ENCODE results near the gene CENPN. TPM values are rescaled to one million over a fixed set of nuclear protein-coding genes. Genes with fewer than 3 reads are reported as not detected.

The CENPN gene
- total RNA-seq, 1 experiment from 2014 or later = 63.1 TPM

GRCh38 chr16:80969114-80969484 is 37.9 kb upstream of the CENPN start:
- CTCF ChIA-PET = no interaction called here

GRCh38 chr16:80971819-80972218 is 35.2 kb upstream of the CENPN start:
- Histone ChIP-seq H3K9ac (ENCODE audit: low read length) (no peak overlapping the region), H3K9me3 (ENCODE audit: low read length) (no peaks in the 10 kb centered on the region), H2AFZ (ENCODE audit: low read length) (no peak overlapping the region), H3K36me3 (ENCODE audit: low read depth, low read length) (peaks cover 2% of the 10 kb centered on the region; the same call in 1 of the 2 replicates), H4K20me1 (ENCODE audit: low read length) (no peaks in the 10 kb centered on the region), H3K79me2 (ENCODE audit: low read length) (no peaks in the 10 kb centered on the region), H3F3A (ENCODE audit: low read length, unreplicated experiment) (no peaks in the 10 kb centered on the region), H3K4me1 (ENCODE audit: insufficient read depth, low read length) (peaks cover 7% of the 10 kb centered on the region; the same call in 1 of the 2 replicates), H3K4me2 (ENCODE audit: low read length) (no peak overlapping the region), H3K27ac (ENCODE audit: low read length) (no peak overlapping the region), H3K9me2 (replicated peaks; ENCODE audit: low read length) (no peaks in the 10 kb centered on the region), H3K4me3 (ENCODE audit: low read length) (no peak overlapping the region), H3K27me3 (ENCODE audit: low read length) (no peaks in the 10 kb centered on the region)
- no peak for TF ChIP-seq EZH2 (IDR thresholded peaks at IDR 0.05; ENCODE audit: low read length, unreplicated experiment)
- no peak for TF ChIP-seq CTCF (conservative IDR thresholded peaks at IDR 0.05; ENCODE audit: low read depth, low read length)
- no peak for TF ChIP-seq EZH2phosphoT487 (IDR thresholded peaks at IDR 0.05; ENCODE audit: borderline replicate concordance, low read length)
- no peak for DNase-seq
- intact Hi-C loops (cut with micrococcal nuclease) = no loop called here
- no TSS peak for BruUV-seq (replicated peaks)
- ChIA-PET CTCF (no interaction called here), POLR2A (ENCODE audit: unreplicated experiment) (no interaction called here)
- ATAC-seq = no peak

More at GRCh38 chr16:80969114-80969484, 37.9 kb upstream of the CENPN start:
- no TSS peak for BruUV-seq (replicated peaks)
- intact Hi-C loops (cut with micrococcal nuclease) = no loop called here
- H3K4me3 ChIP-seq (ENCODE audit: low read length) = no peak overlapping the region
- no peaks in the 10 kb centered on the region for H3K27me3 ChIP-seq (ENCODE audit: low read length)
- no peak overlapping the region for H3K27ac ChIP-seq (ENCODE audit: low read length)
- DNase-seq (no peak), ATAC-seq (no peak)
- H3K9me3 ChIP-seq (ENCODE audit: low read length) = no peaks in the 10 kb centered on the region
- no peaks in the 10 kb centered on the region for H3F3A ChIP-seq (ENCODE audit: low read length, unreplicated experiment)
- no peaks in the 10 kb centered on the region for H3K9me2 ChIP-seq (replicated peaks; ENCODE audit: low read length)
- TF ChIP-seq EZH2 (IDR thresholded peaks at IDR 0.05; ENCODE audit: low read length, unreplicated experiment) = no peak
- no peak for TF ChIP-seq EZH2phosphoT487 (IDR thresholded peaks at IDR 0.05; ENCODE audit: borderline replicate concordance, low read length)
- no peak for TF ChIP-seq CTCF (conservative IDR thresholded peaks at IDR 0.05; ENCODE audit: low read depth, low read length)
- no peaks in the 10 kb centered on the region for H4K20me1 ChIP-seq (ENCODE audit: low read length)
- no peak overlapping the region for H3K9ac ChIP-seq (ENCODE audit: low read length)
- H3K4me1 ChIP-seq (ENCODE audit: insufficient read depth, low read length) = peaks cover 4% of the 10 kb centered on the region; the same call in 1 of the 2 replicates
- H3K36me3 ChIP-seq (ENCODE audit: low read depth, low read length) = no peaks in the 10 kb centered on the region
- POLR2A ChIA-PET (ENCODE audit: unreplicated experiment) = interaction anchor here (0.6 kb wide), 1 partner anchor 21 kb away, joined by 6 read pairs; no protein-coding TSS in a partner anchor
- H3K79me2 ChIP-seq (ENCODE audit: low read length) = no peaks in the 10 kb centered on the region
- H2AFZ ChIP-seq (ENCODE audit: low read length) = no peak overlapping the region
- no peak overlapping the region for H3K4me2 ChIP-seq (ENCODE audit: low read length)

GRCh38 chr16:80972611-80973010 is 34.4 kb upstream of the CENPN start:
- Histone ChIP-seq H3K9me2 (replicated peaks; ENCODE audit: low read length) (no peaks in the 10 kb centered on the region), H3K27me3 (ENCODE audit: low read length) (no peaks in the 10 kb centered on the region), H3K4me1 (ENCODE audit: insufficient read depth, low read length) (peaks cover 12% of the 10 kb centered on the region), H3K4me3 (ENCODE audit: low read length) (no peak overlapping the region), H3K9me3 (ENCODE audit: low read length) (no peaks in the 10 kb centered on the region), H3K27ac (ENCODE audit: low read length) (no peak overlapping the region), H3K36me3 (ENCODE audit: low read depth, low read length) (peaks cover 2% of the 10 kb centered on the region; the same call in 1 of the 2 replicates), H2AFZ (ENCODE audit: low read length) (no peak overlapping the region), H3K79me2 (ENCODE audit: low read length) (no peaks in the 10 kb centered on the region), H3F3A (ENCODE audit: low read length, unreplicated experiment) (no peaks in the 10 kb centered on the region), H3K4me2 (ENCODE audit: low read length) (no peak overlapping the region), H3K9ac (ENCODE audit: low read length) (no peak overlapping the region), H4K20me1 (ENCODE audit: low read length) (no peaks in the 10 kb centered on the region)
- TF ChIP-seq EZH2phosphoT487 (IDR thresholded peaks at IDR 0.05; ENCODE audit: borderline replicate concordance, low read length) = no peak
- TF ChIP-seq CTCF (conservative IDR thresholded peaks at IDR 0.05; ENCODE audit: low read depth, low read length) = no peak
- no peak for TF ChIP-seq EZH2 (IDR thresholded peaks at IDR 0.05; ENCODE audit: low read length, unreplicated experiment)
- ChIA-PET POLR2A (ENCODE audit: unreplicated experiment) (no interaction called here), CTCF (no interaction called here)
- ATAC-seq = no peak
- intact Hi-C loops (cut with micrococcal nuclease) = no loop called here
- no peak for DNase-seq
- no TSS peak for BruUV-seq (replicated peaks)
